GM19452 (cell line): Measurements from ENCODE around the gene CLIC3.

Source experiments
- ATAC-seq: cut with Tn5 transposase; IDR thresholded peaks from one replicate; pipeline ENCODE4 v1.9.1; 2021; ENCODE audit not compliant: unreplicated experiment

Gene CLIC3

DNA sequence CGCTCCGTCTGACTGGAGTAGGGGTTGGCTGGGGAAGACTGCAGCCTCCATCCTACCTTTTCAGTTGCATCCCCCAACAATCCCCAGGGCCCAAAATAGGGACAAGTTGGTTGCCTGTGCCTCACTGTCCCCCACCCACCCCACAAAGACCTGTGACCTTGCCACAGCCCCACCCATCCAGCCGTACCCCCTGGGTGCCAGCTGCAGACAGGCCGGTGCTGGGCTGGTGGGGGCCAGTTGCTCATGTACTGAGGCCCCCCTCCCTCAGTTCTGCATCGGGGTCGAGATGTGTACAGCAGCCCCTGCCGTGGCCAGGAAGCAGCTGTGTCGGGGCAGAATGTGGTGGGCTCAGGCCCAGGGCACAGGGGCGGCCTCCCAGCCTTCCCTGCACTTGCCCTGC lies 13.2 kb downstream of the CLIC3 start:
- no peak for ATAC-seq

DNA sequence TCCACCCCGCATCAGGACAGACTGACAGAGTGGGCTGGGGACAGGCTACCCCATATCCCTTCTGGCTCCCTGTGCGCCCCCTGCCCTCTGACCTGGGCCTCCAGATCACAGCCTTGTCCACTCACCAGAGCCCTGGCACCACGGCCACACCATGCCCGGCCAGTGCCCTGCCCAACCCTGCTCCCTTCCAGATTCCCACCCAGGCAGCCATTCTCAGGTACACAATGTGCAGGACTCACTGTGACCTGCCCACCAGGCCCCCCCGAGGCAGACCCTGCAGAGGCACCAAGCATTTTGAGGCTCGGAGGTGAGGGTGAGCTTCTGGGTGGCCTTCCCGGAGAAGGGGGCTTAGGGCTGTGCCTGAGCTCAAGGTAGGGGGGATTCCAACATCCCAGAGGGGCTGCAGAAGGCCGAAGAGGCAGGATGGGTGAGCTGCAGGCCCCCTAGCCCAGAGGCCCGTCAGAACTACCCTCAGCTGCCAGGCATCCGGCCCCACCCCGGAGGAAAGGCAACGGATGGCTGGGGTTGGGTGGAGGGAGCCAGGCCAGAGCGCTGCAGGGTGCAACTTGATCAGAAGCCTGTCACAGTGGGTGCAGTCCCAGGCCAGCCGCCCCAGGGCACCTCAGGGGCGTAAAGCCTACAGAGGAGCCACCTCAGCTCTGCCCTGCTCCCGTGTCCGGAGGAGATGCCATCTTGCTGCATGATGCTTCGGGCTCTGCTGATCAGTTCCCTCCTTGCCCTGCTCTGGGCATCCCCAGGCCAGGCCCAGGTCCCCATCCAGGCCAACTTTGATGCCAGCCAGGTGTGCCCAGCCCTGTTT lies 13.9 kb downstream of the CLIC3 start, which contains the start of gene LCNL1:
TSS of gene LCNL1 (plus strand) at position 762 of the 820 bp plus-strand sequence. CDS start 594 bp downstream, outside the sequence.
- no peak for ATAC-seq

GRCh38 chr9:136981588-136982231 lies 14.7 kb downstream of the CLIC3 start:
- no peak for ATAC-seq

GRCh38 chr9:136980669-136981478 lies 15.5 kb downstream of the CLIC3 start:
- no peak for ATAC-seq

DNA sequence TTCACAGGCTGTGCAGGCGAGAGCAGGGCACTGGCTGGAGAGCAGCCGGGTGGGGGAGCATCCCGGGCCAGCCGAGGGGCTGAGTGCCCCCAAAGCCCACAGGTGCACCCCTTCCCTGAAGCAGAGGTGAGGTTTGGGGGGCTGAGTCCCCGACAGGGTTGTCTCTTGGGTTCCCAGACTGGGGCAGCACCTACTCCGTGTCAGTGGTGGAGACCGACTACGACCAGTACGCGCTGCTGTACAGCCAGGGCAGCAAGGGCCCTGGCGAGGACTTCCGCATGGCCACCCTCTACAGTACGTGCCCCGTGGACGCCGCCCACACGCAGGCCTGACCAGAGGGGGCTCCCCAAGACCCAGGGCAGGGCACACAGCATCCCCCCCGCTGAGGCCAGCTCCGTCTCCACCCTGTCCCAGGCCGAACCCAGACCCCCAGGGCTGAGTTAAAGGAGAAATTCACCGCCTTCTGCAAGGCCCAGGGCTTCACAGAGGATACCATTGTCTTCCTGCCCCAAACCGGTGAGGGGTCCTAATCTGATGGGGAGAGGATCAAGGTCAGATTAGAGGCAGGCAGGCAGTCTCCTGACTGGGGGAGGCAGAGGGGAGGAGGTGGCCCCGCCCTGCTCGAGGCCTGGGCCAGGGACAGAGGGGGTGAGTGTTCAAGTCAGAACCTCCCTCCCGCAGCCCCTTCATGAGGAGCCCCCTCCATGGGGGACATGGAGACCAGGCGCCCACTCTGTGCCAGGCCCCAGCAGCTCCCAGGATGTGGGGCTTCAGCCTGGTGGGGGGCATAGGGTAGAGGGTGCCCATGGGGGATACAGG lies 16.4 kb downstream of the CLIC3 start:
- ATAC-seq = no peak

- no peak for ATAC-seq
Measured at GRCh38 chr9:136978865-136979544, 17.4 kb downstream of the CLIC3 start.

GRCh38 chr9:136978073-136978864 lies 18.1 kb downstream of the CLIC3 start:
- ATAC-seq = no peak

- no peak for ATAC-seq
Measured at GRCh38 chr9:136977649-136978072, 18.7 kb downstream of the CLIC3 start.

GRCh38 chr9:136977223-136977622 lies 19.1 kb downstream of the CLIC3 start, which contains the start of gene PTGDS:
Gene PTGDS (plus strand): TSS chr9:136977504. CDS start chr9:136977579, 75 bp downstream.
- ATAC-seq = no peak

GRCh38 chr9:136975644-136976043 lies 20.7 kb downstream of the CLIC3 start:
- ATAC-seq = no peak

GRCh38 chr9:136974817-136975535 lies 21.4 kb downstream of the CLIC3 start:
- ATAC-seq = no peak

DNA sequence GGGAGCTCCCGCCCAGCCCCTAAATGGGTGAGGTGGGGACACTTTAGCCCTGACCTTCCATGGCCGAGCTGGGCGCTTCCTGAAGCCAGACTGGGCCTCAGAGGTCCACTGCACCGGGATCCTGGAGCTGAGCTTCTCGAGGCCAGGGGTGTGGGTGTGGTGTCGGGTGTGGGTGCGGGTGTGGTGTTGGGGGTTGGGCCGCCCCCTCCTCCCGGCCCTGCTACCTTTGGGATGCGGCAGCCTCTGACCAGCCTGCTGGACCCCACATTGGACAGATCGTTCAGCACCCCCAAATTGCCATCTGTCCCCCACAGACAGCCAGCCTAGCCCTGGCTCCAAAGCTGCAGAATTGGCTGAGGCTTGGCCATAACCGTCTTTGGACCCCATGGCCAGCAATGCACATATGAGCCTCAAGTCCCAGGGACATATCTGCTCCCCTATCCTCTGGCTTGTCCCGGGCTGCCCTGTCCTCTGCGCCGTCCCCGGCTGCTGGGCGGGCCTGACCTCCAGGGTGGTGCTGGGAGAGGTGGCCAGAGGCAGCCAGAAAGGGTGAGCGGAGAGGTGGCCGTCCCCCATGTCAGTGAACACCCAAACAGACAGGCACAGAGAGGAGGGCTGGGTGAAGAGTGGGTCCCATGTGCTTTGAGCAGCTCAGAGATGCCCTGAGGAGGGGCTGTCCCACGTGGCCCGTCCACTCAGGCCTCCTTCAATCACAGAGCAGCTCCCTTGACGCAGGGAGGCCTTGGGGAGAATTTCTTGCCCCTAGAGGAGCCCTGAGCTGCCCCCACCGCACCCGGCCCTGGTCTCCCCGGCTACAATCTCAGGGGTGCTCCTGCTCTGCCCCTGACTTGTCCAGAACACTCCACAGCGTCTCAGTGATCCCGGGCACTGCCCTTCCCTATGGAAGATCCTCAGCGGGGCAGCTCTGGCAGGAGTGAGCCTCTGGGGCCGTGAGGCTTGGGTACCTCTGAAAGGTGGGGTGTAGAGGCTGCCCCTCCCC lies 22.4 kb downstream of the CLIC3 start:
- ATAC-seq = no peak

GRCh38 chr9:136972743-136973142 lies 23.6 kb downstream of the CLIC3 start:
- ATAC-seq = no peak

GRCh38 chr9:136972335-136972734 lies 24.0 kb downstream of the CLIC3 start:
- no peak for ATAC-seq

- no peak for ATAC-seq
Measured at GRCh38 chr9:136971746-136972145, 24.6 kb downstream of the CLIC3 start.

- ATAC-seq = no peak
Measured at GRCh38 chr9:136970361-136970760, 26.0 kb downstream of the CLIC3 start.

GRCh38 chr9:136969774-136970173 lies 26.6 kb downstream of the CLIC3 start:
- ATAC-seq = no peak
